CD14-positive monocyte (primary cell): ENCODE measurements around the gene CHN2. TPM values are rescaled to one million over a fixed set of nuclear protein-coding genes. Genes with fewer than 3 reads are reported as not detected.
A peak's percentile ranks its signal among the peaks of the same experiment; 100 is the strongest.

Source experiments
- DNase-seq, 3 donors: peaks; one replicate each; pipeline ENCODE4 v3.0.0-alpha.2; 2011 to 2022
- H2AFZ ChIP-seq: 2 replicates; pipeline ENCODE4 v1.6.0; 2012; ENCODE audit warnings: mild to moderate bottlenecking, low read depth, low read length, inconsistent platforms; ENCODE audit not compliant: insufficient read depth, poor library complexity, severe bottlenecking
- H3K27ac ChIP-seq, 2 donors: 1 replicate in 1 of 2; 2 replicates in 1 of 2; pipeline ENCODE4 v1.5.1; 2012 to 2013; ENCODE audit warnings: low read length in 2 of 2, control low read depth in 1 of 2, inconsistent platforms in 1 of 2, low read depth in 1 of 2, mild to moderate bottlenecking in 1 of 2
- H3K27me3 ChIP-seq, 2 donors: one replicate each; pipeline versions ENCODE4 v1.6.0 to v1.6.1; 2011 to 2013; ENCODE audit warnings: low read length in 2 of 2; ENCODE audit not compliant: control insufficient read depth in 2 of 2, insufficient read depth in 2 of 2
- H3K36me3 ChIP-seq, 2 donors: replicated peaks in 1 of 2; 1 replicate in 1 of 2; 2 replicates in 1 of 2; pipeline versions ENCODE4 v1.5.1 to v1.6.1; 2012 to 2013; ENCODE audit warnings: low read length in 2 of 2, control low read depth in 1 of 2, inconsistent platforms in 1 of 2, mild to moderate bottlenecking in 1 of 2; ENCODE audit not compliant: insufficient read depth in 2 of 2, control insufficient read depth in 1 of 2
- H3K4me1 ChIP-seq, 2 donors: 1 replicate in 1 of 2; 2 replicates in 1 of 2; pipeline versions ENCODE4 v1.5.1 to v1.6.1; 2012 to 2013; ENCODE audit warnings: low read length in 2 of 2, control low read depth in 1 of 2, inconsistent platforms in 1 of 2, mild to moderate bottlenecking in 1 of 2, moderate library complexity in 1 of 2; ENCODE audit not compliant: insufficient read depth in 2 of 2, control insufficient read depth in 1 of 2
- H3K4me2 ChIP-seq: replicated peaks from 2 replicates; pipeline ENCODE3; 2012; ENCODE audit warnings: low read length, moderate library complexity, mild to moderate bottlenecking; ENCODE audit not compliant: poor library complexity, severe bottlenecking; ENCODE audit errors: extremely low read depth
- H3K4me3 ChIP-seq, 3 experiments: fragments of 200-600 bp in 1 of 3; sonication (generic) in 1 of 3; replicated peaks in 1 of 3; 1 replicate in 2 of 3; 2 replicates in 1 of 3; pipeline ENCODE4 v1.5.1; 2011 to 2013; ENCODE audit warnings: low read length in 3 of 3, mild to moderate bottlenecking in 3 of 3, control low read depth in 2 of 3, low read depth in 2 of 3, inconsistent platforms in 1 of 3, moderate library complexity in 1 of 3
- H3K79me2 ChIP-seq: 2 replicates; pipeline ENCODE4 v1.6.0; 2012; ENCODE audit warnings: mild to moderate bottlenecking, control low read depth, inconsistent platforms, low read length, moderate library complexity; ENCODE audit not compliant: insufficient read depth
- H3K9ac ChIP-seq: 2 replicates; pipeline ENCODE4 v1.6.0; 2017; ENCODE audit warnings: low read length, mild to moderate bottlenecking; ENCODE audit not compliant: insufficient read depth, poor library complexity, severe bottlenecking
- H3K9me3 ChIP-seq, 2 donors: replicated peaks in 1 of 2; 1 replicate in 1 of 2; 2 replicates in 1 of 2; pipeline versions ENCODE4 v1.5.1 to v1.6.1; 2012 to 2013; ENCODE audit warnings: low read length in 2 of 2, control low read depth in 1 of 2; ENCODE audit not compliant: control insufficient read depth in 1 of 2, insufficient read depth in 1 of 2
- H4K20me1 ChIP-seq: 2 replicates; pipeline ENCODE4 v1.6.0; 2012; ENCODE audit warnings: mild to moderate bottlenecking, low read length, control low read depth, moderate library complexity; ENCODE audit not compliant: insufficient read depth
- H3K27ac Mint-ChIP-seq, 7 donors: one replicate each; pipeline ENCODE4 v1.8.0; 2020; ENCODE audit warnings: mild to moderate bottlenecking in 7 of 7, mixed read lengths in 7 of 7, moderate library complexity in 6 of 7, inconsistent platforms in 2 of 7
- H3K27me3 Mint-ChIP-seq, 3 donors: one replicate each; pipeline ENCODE4 v1.8.0; 2021 to 2022; ENCODE audit warnings: low read depth in 3 of 3, mild to moderate bottlenecking in 3 of 3, mixed read lengths in 3 of 3, moderate library complexity in 3 of 3, inconsistent platforms in 1 of 3
- H3K36me3 Mint-ChIP-seq, 2 donors: one replicate each; pipeline ENCODE4 v1.8.0; 2020; ENCODE audit warnings: mixed read lengths in 2 of 2, inconsistent platforms in 1 of 2, mild to moderate bottlenecking in 1 of 2
- H3K4me1 Mint-ChIP-seq: one replicate; pipeline ENCODE4 v1.8.0; 2020; ENCODE audit warnings: mild to moderate bottlenecking, mixed read lengths
- H3K4me3 Mint-ChIP-seq, 2 donors: one replicate each; pipeline ENCODE4 v1.8.0; 2020; ENCODE audit warnings: mild to moderate bottlenecking in 2 of 2, mixed read lengths in 2 of 2, moderate library complexity in 1 of 2
- H3K9me3 Mint-ChIP-seq, 7 donors: one replicate each; pipeline ENCODE4 v1.8.0; 2020 to 2022; ENCODE audit warnings: mixed read lengths in 7 of 7, mild to moderate bottlenecking in 6 of 7, moderate library complexity in 6 of 7, inconsistent platforms in 2 of 7
- WGBS: methylation state at CpG from one replicate; pipeline ENCODE4 v1.1.5; 2013; ENCODE audit warnings: missing lambda C conversion rate; ENCODE audit not compliant: insufficient coverage; 5-methylcytosine and 5-hydroxymethylcytosine counted together
- intact Hi-C, 2 donors: fragments of 100-400 bp; cut with micrococcal nuclease; formaldehyde crosslinking; loops; one replicate each; pipeline versions ENCODE4 v1.15.0 to v1.15.1; 2023
- polyA plus RNA-seq, 3 donors: library from polyadenylated mRNA; depleted of rRNA in 1 of 3; unstranded in 2 of 3; stranded (reverse) in 1 of 3; fragments of 300-500 nt in 2 of 3; fragments of >200 nt in 1 of 3; fragmentation: Illumina TruSeq in 2 of 3; gene quantifications; 1 replicate in 2 of 3; 2 replicates in 1 of 3; pipeline ENCODE4 v1.2.3, GENCODE V29; 2012 to 2021
- TF ChIP-seq, protein P1 (sequence below): fragments of 200-600 bp; IDR thresholded peaks from one replicate; pipeline ENCODE4 v1.8.0; 2022; ENCODE audit warnings: antibody characterized with exemption, mild to moderate bottlenecking

Gene CHN2
- polyA plus RNA-seq, 3 donors, result 26.6 to 66.5 (median 44.8) TPM

DNA sequence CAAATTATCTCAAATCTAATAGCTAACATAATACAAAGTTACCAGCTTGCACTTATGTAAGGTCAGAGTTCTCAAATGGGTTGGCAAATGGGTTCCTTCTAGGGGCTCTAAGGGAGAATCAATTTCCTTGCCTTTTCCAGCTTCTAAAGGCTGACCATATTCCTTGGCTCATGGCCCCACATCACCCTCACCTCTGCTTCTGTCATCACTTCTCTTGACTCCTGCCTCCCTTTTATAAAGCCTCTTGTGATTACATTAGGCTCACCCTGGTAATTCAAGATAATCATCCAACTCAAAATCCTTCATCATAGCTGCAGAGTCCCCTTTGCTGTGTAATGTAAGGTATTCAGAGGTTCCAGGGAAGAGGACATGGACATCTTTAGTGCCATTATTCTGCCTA, 42.1 kb downstream of the CHN2 start:
- Mint-ChIP-seq H3K4me1 (peaks cover 18% of the 10 kb centered on the region), H3K27me3 (peaks cover 0 to 2% (median 0%) of the 10 kb centered on the region in 3 donors), H3K9me3 (no peaks in the 10 kb centered on the region), H3K4me3 (no peak overlapping the region), H3K27ac (no peak overlapping the region), H3K36me3 (peaks cover 23 to 54% of the 10 kb centered on the region in 2 donors)
- no peak overlapping the region for H3K9ac ChIP-seq
- H3K79me2 ChIP-seq, result no peaks in the 10 kb centered on the region
- DNase-seq, result no peak
- H3K27ac ChIP-seq, result no peak overlapping the region
- intact Hi-C loops, result no loop called here
- H3K27me3 ChIP-seq, result no peaks in the 10 kb centered on the region
- H2AFZ ChIP-seq, result no peak overlapping the region
- no peak overlapping the region for H3K4me2 ChIP-seq
- peaks cover 3 to 7% of the 10 kb centered on the region in 2 donors for H3K36me3 ChIP-seq
- H3K9me3 ChIP-seq, result no peaks in the 10 kb centered on the region
- H3K4me1 ChIP-seq, result peaks cover 0 to 6% of the 10 kb centered on the region in 2 donors
- TF ChIP-seq, protein P1, sequence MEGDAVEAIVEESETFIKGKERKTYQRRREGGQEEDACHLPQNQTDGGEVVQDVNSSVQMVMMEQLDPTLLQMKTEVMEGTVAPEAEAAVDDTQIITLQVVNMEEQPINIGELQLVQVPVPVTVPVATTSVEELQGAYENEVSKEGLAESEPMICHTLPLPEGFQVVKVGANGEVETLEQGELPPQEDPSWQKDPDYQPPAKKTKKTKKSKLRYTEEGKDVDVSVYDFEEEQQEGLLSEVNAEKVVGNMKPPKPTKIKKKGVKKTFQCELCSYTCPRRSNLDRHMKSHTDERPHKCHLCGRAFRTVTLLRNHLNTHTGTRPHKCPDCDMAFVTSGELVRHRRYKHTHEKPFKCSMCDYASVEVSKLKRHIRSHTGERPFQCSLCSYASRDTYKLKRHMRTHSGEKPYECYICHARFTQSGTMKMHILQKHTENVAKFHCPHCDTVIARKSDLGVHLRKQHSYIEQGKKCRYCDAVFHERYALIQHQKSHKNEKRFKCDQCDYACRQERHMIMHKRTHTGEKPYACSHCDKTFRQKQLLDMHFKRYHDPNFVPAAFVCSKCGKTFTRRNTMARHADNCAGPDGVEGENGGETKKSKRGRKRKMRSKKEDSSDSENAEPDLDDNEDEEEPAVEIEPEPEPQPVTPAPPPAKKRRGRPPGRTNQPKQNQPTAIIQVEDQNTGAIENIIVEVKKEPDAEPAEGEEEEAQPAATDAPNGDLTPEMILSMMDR, result no peak
- peaks cover 83% of the 10 kb centered on the region for H4K20me1 ChIP-seq
- H3K4me3 ChIP-seq, result no peak overlapping the region

DNA sequence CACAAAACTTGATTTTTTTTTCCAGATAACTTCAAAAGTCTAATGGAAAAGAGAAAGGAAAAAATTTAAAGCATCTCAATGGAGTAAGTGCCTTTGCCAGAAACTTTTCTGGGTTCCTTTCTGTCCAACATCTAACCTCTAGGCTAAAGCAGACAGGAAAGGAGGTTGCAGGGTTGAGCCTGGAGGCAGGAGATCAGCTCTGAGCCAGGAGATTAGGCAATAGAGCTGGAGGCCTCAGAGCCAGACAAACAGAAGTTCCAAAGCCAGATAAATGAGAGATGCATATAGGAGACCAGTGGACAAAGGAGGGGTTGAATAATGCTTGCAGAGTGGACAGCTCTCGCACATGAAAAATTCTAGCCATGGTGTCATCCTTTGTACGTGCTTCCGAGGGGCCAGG, 42.9 kb downstream of the CHN2 start:
- peaks cover 0 to 6% of the 10 kb centered on the region in 2 donors for H3K4me1 ChIP-seq
- no peak overlapping the region for H3K27ac ChIP-seq
- intact Hi-C loops, result no loop called here
- H4K20me1 ChIP-seq, result peaks cover 83% of the 10 kb centered on the region
- H3K9me3 ChIP-seq, result no peaks in the 10 kb centered on the region
- H2AFZ ChIP-seq, result no peak overlapping the region
- no peaks in the 10 kb centered on the region for H3K79me2 ChIP-seq
- no peak overlapping the region for H3K4me3 ChIP-seq
- no peaks in the 10 kb centered on the region for H3K27me3 ChIP-seq
- H3K4me3 Mint-ChIP-seq, result no peak overlapping the region
- WGBS, result 95% methylated on average over 3 of the region's 3 CpGs
- no peak overlapping the region for H3K4me2 ChIP-seq
- peaks cover 3 to 7% of the 10 kb centered on the region in 2 donors for H3K36me3 ChIP-seq
- H3K27me3 Mint-ChIP-seq, result peaks cover 0 to 2% (median 0%) of the 10 kb centered on the region in 3 donors
- H3K36me3 Mint-ChIP-seq, result peaks cover 23 to 54% of the 10 kb centered on the region in 2 donors
- TF ChIP-seq, protein P1, result no peak
- no peaks in the 10 kb centered on the region for H3K9me3 Mint-ChIP-seq
- no peak overlapping the region for H3K9ac ChIP-seq
- no peak for DNase-seq
- peaks cover 18% of the 10 kb centered on the region for H3K4me1 Mint-ChIP-seq
- peak overlapping the region in 1 of 7 donors; percentile 33 for H3K27ac Mint-ChIP-seq
